DMS79 treated with DMSO at 0.1 percent for 48 hours (cell line): ENCODE data around the gene ATP2C1.
"Not testable (repeated sequence)": the region's sequence is repeated elsewhere in the genome, so short reads cannot be mapped to it uniquely, and the experiment has no call there.

Experiments
- DNase-seq: peaks from one replicate; lab custom pipeline; 2025; lab: John Stamatoyannopoulos, UW

The ATP2C1 gene

DNA sequence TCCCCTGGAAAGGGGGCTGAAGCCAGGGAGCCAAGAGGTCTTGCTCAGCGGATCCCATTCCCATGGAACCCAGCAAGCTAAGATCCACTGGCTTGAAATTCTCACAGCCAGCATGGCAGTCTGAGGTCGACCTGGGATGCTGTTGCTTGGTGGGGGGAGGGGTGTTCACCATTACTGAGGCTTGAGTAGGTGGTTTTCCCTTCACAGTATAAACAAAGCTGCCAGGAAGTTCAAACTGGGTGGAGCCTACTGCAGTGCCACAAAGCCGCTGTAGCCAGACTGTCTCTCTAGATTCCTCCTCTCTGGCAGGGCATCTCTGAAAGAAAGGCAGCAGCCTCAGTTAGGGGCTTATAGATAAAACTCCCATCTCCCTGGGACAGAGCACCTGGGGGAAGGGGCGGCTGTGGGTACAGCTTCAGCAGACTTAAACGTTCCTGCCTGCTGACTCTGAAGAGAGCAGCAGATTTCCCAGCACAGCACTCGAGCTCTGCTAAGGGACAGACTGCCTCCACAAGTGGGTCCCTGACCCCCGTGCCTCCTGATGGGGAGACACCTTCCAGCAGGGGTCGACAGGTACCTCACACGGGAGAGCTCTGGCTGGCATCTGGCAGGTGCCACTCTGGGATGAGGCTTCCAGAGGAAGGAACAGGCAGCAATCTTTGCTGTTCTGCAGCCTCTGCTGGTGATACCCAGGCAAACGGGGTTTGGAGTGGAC is 148.5 kb downstream of the ATP2C1 start:
- not testable (repeated sequence) for DNase-seq

DNA sequence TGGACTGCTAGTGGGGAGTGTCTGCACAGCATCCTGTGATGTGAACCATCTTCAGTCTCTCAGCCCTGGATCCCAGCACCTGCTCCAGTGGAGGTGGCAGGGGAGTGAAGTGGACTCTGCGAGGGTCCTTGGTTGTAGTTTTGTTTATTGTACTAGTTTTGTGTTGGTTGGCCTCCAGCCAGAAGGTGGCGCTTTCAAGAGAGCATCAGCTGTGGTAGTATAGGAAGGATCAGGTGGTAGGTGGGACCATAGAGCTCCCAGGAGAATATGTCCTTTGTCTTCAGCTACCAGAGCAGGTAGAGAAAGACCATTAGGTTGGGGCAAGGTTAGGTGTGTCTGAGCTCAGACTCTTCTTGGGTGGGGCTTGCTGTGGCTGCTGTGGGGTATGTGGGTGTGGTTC is 153.7 kb downstream of the ATP2C1 start:
- DNase-seq = no peak

DNA sequence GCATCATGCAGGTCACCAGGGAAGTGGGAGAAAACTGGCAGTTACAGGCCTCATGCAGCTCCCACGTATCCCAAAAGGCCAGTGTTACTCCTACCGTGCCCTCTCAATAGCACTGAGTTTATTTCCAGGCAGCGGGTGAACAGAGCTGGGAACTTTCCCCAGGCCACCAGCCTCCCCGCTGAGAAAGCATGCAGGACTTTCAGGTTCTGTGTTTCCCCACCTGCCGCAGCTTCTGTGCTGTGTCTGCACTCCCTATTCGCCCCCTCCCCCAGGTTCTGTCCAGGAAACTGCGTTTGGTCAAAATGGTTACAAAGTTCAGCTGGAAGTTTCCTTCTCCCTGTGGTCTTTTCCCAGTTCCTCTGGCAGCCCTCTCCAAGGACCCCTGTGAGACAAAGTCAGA is 154.1 kb downstream of the ATP2C1 start:
- no peak for DNase-seq

DNA sequence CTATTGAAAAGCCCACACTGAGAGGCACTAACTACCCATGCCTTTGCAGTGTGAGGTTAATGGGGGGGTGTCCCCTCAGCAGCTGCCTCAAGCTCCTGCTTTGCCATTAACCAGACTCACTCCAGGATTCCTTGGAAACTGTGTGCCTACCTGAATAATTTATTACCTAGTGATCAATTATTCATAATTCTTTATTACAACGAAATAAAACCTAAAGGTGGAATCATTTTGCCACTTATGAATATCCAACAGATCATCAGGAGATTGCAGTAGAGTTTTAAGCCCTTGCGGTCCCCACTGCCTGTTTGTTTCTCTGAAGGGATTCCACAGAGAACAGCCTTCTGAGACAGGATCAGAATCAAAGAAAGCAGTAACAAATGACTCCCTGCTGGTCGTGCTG is 156.1 kb downstream of the ATP2C1 start:
- DNase-seq = no peak

DNA sequence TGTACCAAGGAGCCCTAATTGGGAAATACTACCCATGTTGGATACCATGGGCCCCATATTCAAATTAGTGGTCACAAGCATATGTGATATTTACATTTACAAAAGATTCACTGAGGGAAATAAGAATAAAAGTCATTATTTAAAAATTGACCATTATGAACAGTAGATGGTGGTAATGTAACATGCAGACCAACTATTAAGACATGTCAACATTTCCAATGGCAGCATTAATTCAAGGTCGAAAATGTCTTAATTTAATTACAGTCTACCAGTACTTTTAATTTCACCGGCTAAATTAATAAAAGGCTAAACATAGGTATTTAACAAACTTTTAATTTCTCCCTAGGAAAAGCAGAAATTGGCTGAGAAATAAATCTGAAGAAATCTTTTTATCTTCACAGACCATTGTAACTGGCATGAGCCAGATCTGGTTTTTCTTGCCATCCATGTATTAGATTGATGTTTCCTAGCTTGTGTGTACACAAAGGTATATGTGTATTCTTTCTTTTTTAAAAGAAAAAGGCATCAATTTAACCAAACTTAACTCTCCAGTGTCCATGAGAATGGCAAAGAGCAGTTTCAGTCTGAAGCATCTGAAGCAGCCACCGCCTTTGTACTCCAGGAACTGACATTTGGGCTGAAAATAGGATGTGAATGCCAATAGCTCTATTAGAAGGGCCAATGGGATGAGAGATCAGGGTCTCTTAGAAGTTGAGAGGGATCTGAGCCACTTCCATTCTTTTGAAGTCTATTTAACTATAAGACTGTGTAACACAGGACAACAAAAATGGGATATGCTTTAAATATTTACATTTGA is 159.4 kb downstream of the ATP2C1 start:
- DNase-seq = peak; percentile 18
